ENCODE measurements around the gene UGT2B17.
"Not testable (repeated sequence)": the region's sequence is repeated elsewhere in the genome, so short reads cannot be mapped to it uniquely, and the experiment has no call there.

DNA sequence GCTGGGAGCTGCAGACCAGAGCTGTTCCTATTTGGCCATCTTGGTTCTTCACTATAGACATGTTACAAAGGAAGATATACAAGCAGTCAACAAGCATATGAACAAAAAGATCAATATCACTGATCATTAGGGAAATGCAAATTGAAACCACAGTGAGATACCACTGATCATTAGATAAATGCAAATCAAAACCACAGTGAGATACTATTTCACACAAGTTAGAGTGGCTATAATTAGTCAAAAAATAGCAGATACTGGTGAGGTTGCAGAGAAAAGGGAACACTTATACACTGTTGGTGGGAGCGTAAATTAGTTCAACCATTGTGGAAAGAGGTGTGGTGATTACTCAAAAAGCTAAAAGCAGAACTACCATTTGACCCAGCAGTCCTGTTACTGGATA is 70.7 kb downstream of the UGT2B17 start:
- not testable (repeated sequence) for TF ChIP-seq EP300 (IDR thresholded peaks at IDR 0.05; ENCODE audit: low read depth in 2 of 2, low read length in 2 of 2); EP300 (CRISPR knock-in tag; IDR thresholded peaks at IDR 0.05; ENCODE audit: borderline replicate concordance); ZNF335 (CRISPR knock-in tag; IDR thresholded peaks at IDR 0.05); FOXM1 (CRISPR knock-in tag; IDR thresholded peaks at IDR 0.05); TARDBP (CRISPR knock-in tag; IDR thresholded peaks at IDR 0.05); HOXA3 (CRISPR knock-in tag; IDR thresholded peaks at IDR 0.05); ZFX (CRISPR knock-in tag; IDR thresholded peaks at IDR 0.05; ENCODE audit: low read depth); TCF7L2 (IDR thresholded peaks at IDR 0.05; ENCODE audit: low read depth, low read length); SRF (IDR thresholded peaks at IDR 0.05; ENCODE audit: low read depth, low read length); ZBTB38 (CRISPR knock-in tag; IDR thresholded peaks at IDR 0.05)
- TF ChIP-seq, protein P1, sequence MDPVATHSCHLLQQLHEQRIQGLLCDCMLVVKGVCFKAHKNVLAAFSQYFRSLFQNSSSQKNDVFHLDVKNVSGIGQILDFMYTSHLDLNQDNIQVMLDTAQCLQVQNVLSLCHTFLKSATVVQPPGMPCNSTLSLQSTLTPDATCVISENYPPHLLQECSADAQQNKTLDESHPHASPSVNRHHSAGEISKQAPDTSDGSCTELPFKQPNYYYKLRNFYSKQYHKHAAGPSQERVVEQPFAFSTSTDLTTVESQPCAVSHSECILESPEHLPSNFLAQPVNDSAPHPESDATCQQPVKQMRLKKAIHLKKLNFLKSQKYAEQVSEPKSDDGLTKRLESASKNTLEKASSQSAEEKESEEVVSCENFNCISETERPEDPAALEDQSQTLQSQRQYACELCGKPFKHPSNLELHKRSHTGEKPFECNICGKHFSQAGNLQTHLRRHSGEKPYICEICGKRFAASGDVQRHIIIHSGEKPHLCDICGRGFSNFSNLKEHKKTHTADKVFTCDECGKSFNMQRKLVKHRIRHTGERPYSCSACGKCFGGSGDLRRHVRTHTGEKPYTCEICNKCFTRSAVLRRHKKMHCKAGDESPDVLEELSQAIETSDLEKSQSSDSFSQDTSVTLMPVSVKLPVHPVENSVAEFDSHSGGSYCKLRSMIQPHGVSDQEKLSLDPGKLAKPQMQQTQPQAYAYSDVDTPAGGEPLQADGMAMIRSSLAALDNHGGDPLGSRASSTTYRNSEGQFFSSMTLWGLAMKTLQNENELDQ (CRISPR knock-in tag; IDR thresholded peaks at IDR 0.05; ENCODE audit: borderline replicate concordance) = not testable (repeated sequence)
- TF ChIP-seq, protein P2, sequence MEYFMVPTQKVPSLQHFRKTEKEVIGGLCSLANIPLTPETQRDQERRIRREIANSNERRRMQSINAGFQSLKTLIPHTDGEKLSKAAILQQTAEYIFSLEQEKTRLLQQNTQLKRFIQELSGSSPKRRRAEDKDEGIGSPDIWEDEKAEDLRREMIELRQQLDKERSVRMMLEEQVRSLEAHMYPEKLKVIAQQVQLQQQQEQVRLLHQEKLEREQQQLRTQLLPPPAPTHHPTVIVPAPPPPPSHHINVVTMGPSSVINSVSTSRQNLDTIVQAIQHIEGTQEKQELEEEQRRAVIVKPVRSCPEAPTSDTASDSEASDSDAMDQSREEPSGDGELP (IDR thresholded peaks at IDR 0.05; ENCODE audit: borderline replicate concordance, low read depth) = not testable (repeated sequence)
- TF ChIP-seq, protein P3, sequence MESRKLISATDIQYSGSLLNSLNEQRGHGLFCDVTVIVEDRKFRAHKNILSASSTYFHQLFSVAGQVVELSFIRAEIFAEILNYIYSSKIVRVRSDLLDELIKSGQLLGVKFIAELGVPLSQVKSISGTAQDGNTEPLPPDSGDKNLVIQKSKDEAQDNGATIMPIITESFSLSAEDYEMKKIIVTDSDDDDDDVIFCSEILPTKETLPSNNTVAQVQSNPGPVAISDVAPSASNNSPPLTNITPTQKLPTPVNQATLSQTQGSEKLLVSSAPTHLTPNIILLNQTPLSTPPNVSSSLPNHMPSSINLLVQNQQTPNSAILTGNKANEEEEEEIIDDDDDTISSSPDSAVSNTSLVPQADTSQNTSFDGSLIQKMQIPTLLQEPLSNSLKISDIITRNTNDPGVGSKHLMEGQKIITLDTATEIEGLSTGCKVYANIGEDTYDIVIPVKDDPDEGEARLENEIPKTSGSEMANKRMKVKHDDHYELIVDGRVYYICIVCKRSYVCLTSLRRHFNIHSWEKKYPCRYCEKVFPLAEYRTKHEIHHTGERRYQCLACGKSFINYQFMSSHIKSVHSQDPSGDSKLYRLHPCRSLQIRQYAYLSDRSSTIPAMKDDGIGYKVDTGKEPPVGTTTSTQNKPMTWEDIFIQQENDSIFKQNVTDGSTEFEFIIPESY (CRISPR knock-in tag; IDR thresholded peaks at IDR 0.05) = not testable (repeated sequence)
- TF ChIP-seq, protein P4, sequence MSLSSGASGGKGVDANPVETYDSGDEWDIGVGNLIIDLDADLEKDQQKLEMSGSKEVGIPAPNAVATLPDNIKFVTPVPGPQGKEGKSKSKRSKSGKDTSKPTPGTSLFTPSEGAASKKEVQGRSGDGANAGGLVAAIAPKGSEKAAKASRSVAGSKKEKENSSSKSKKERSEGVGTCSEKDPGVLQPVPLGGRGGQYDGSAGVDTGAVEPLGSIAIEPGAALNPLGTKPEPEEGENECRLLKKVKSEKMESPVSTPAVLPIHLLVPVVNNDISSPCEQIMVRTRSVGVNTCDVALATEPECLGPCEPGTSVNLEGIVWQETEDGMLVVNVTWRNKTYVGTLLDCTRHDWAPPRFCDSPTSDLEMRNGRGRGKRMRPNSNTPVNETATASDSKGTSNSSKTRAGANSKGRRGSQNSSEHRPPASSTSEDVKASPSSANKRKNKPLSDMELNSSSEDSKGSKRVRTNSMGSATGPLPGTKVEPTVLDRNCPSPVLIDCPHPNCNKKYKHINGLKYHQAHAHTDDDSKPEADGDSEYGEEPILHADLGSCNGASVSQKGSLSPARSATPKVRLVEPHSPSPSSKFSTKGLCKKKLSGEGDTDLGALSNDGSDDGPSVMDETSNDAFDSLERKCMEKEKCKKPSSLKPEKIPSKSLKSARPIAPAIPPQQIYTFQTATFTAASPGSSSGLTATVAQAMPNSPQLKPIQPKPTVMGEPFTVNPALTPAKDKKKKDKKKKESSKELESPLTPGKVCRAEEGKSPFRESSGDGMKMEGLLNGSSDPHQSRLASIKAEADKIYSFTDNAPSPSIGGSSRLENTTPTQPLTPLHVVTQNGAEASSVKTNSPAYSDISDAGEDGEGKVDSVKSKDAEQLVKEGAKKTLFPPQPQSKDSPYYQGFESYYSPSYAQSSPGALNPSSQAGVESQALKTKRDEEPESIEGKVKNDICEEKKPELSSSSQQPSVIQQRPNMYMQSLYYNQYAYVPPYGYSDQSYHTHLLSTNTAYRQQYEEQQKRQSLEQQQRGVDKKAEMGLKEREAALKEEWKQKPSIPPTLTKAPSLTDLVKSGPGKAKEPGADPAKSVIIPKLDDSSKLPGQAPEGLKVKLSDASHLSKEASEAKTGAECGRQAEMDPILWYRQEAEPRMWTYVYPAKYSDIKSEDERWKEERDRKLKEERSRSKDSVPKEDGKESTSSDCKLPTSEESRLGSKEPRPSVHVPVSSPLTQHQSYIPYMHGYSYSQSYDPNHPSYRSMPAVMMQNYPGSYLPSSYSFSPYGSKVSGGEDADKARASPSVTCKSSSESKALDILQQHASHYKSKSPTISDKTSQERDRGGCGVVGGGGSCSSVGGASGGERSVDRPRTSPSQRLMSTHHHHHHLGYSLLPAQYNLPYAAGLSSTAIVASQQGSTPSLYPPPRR (CRISPR knock-in tag; IDR thresholded peaks at IDR 0.05; ENCODE audit: borderline replicate concordance) = not testable (repeated sequence)
- TF ChIP-seq, protein P5, sequence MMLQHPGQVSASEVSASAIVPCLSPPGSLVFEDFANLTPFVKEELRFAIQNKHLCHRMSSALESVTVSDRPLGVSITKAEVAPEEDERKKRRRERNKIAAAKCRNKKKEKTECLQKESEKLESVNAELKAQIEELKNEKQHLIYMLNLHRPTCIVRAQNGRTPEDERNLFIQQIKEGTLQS (CRISPR knock-in tag; IDR thresholded peaks at IDR 0.05) = not testable (repeated sequence)

All from HepG2 (cell line).